ENCODE data around the gene DRD2.

DRD2 gene

DNA sequence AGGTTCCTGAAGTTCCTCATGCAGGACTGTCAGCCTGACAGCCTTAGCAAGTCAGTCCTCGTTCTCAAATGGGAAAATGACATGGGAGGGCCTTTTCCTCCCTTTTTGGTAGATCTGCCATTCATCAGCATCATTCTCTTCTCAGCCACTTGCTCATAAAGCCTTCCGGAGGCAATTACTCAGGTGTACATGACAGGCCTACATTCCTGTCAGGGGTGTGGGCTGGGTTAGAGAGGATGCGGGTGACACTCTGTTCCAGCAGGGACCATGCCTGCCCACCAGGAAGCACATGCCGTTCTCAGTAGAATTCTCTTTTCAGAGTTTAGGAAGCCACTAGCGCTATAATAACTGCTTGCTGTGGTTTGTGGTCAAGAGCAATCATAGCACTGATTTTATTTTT, 111.8 kb downstream of the DRD2 start:
- no peak for DNase-seq
